ENCODE data around the gene WDR5B. TPM values are rescaled to one million over a fixed set of nuclear protein-coding genes. Genes with fewer than 3 reads are reported as not detected.

The WDR5B gene
- total and polyA plus RNA-seq, 10 of the 15 experiments (the other 5 are each of a cell fraction or from before 2014, with no cell fraction given), result 1.7 to 7.9 (median 3.3) TPM

GRCh38 chr3:122461806-122462205 lies 45.9 kb upstream of the WDR5B start (continued):
- no peak for TF ChIP-seq ZNF217 (IDR thresholded peaks at IDR 0.05)
- TF ChIP-seq KDM1A (IDR thresholded peaks at IDR 0.05; ENCODE audit: borderline replicate concordance), result no peak
- no peak for TF ChIP-seq ZBTB4 (CRISPR knock-in tag; IDR thresholded peaks at IDR 0.05)
- TF ChIP-seq NR2C1 (IDR thresholded peaks at IDR 0.05), result no peak
- no peak for TF ChIP-seq SMAD1 (IDR thresholded peaks at IDR 0.05; ENCODE audit: low read depth, partially characterized antibody)

- H3K36me3 ChIP-seq (ENCODE audit: control insufficient read depth in 2 of 2, insufficient read depth in 2 of 2, low read length in 1 of 2), result peaks cover 0 to 18% of the 10 kb centered on the region in 2 experiments
- 0 out of 3 replicates have a peak, but pooled peaks have one; percentile 30 for ATAC-seq
These were observed 43.1 kb upstream of the WDR5B start for GRCh38 chr3:122458992-122459391.

More at GRCh38 chr3:122458992-122459391, 43.1 kb upstream of the WDR5B start:
- ChIA-PET CTCF (interaction anchor here (0.6 to 3.8 kb wide), 29 partner anchors 9 to 357 kb away, joined by 3 to 35 read pairs (median 4); partner anchors contain the start of genes FAM162A and PARP14), RAD21 (ENCODE audit: unreplicated experiment) (interaction anchor here (0.6 to 2.7 kb wide), 11 partner anchors 56 to 686 kb away, joined by 3 to 12 read pairs (median 4); partner anchors contain the start of genes KPNA1 and PARP14), SMC1A (ENCODE audit: uncharacterized antibody, unreplicated experiment) (interaction anchor here (0.9 to 4.9 kb wide), 19 partner anchors 9 to 911 kb away, joined by 3 to 31 read pairs (median 4); partner anchors contain the start of genes FAM162A and WDR5B), POLR2A (no interaction called here)
- H3K27me3 ChIP-seq (replicated peaks in 1 of 2; ENCODE audit: control insufficient read depth in 2 of 2, insufficient read depth in 2 of 2, low read length in 1 of 2), result no peaks in the 10 kb centered on the region
- in situ Hi-C loops (cut with MboI), result no loop called here
- BruUV-seq (replicated peaks), result no TSS peak
- no peak overlapping the region for H3K27ac ChIP-seq (ENCODE audit: control insufficient read depth, insufficient read depth)
- no peaks in the 10 kb centered on the region for H4K20me1 ChIP-seq (ENCODE audit: control insufficient read depth, insufficient read depth)
- no peak overlapping the region for H3K9ac ChIP-seq (ENCODE audit: control insufficient read depth, insufficient read depth, low read length)
- 71% methylated on average over 4 of the region's 4 CpGs for WGBS (ENCODE audit: insufficient coverage, insufficient replicate concordance, low lambda C conversion rate, missing lambda C conversion rate)
- no peaks in the 10 kb centered on the region for H3K9me3 ChIP-seq (replicated peaks; ENCODE audit: control insufficient read depth, insufficient read depth, low read length)
- no peaks in the 10 kb centered on the region for H3K79me2 ChIP-seq (ENCODE audit: control insufficient read depth, insufficient read depth, low read length)
- intact Hi-C loops (cut with micrococcal nuclease; ENCODE audit: unreplicated experiment), result loop anchor here (2.0 to 5.0 kb wide), 3 partner anchors 50 to 93 kb away; no protein-coding TSS in a partner anchor
- no peak overlapping the region for H3K4me2 ChIP-seq (ENCODE audit: control insufficient read depth, insufficient read depth)
- H2AFZ ChIP-seq (ENCODE audit: control insufficient read depth, low read depth, low read length), result no peak overlapping the region
- no peaks in the 10 kb centered on the region for H3K4me1 ChIP-seq (ENCODE audit: control insufficient read depth, insufficient read depth, low read length)
- FAIRE-seq, result no peak
- no peak for DNase-seq (ENCODE audit: low read depth, low spot score)
- H3K4me3 ChIP-seq, result no peak overlapping the region
- TF ChIP-seq ZNF687 (IDR thresholded peaks at IDR 0.05) (no peak), CTCF (IDR thresholded peaks at IDR 0.05 in 2 of 3, conservative IDR thresholded peaks at IDR 0.05 in 1 of 3; ENCODE audit: control insufficient read depth in 2 of 3, extremely low read depth in 1 of 3, insufficient read depth in 1 of 3, low read depth in 3 of 3, low read length in 3 of 3) (peak in 2 of 3 experiments; percentile 15 to 44; a peak in 2 of 6 replicates), SMC3 (IDR thresholded peaks at IDR 0.05; ENCODE audit: borderline replicate concordance, low read length) (peak; percentile 45), RAD21 (IDR thresholded peaks at IDR 0.05; ENCODE audit: insufficient read depth, low read depth, low read length) (peak; percentile 63)

All from GM12878 (cell line).